Amniotic epithelial cell (primary cell): ENCODE results near the gene SPSB1.
"Not testable (repeated sequence)": the region's sequence is repeated elsewhere in the genome, so short reads cannot be mapped to it uniquely, and the experiment has no call there.

ENCODE experiments used
- DNase-seq: peaks from one replicate; pipeline ENCODE4 v3.0.0-alpha.2; 2010; ENCODE audit warnings: low read depth

Gene SPSB1

DNA sequence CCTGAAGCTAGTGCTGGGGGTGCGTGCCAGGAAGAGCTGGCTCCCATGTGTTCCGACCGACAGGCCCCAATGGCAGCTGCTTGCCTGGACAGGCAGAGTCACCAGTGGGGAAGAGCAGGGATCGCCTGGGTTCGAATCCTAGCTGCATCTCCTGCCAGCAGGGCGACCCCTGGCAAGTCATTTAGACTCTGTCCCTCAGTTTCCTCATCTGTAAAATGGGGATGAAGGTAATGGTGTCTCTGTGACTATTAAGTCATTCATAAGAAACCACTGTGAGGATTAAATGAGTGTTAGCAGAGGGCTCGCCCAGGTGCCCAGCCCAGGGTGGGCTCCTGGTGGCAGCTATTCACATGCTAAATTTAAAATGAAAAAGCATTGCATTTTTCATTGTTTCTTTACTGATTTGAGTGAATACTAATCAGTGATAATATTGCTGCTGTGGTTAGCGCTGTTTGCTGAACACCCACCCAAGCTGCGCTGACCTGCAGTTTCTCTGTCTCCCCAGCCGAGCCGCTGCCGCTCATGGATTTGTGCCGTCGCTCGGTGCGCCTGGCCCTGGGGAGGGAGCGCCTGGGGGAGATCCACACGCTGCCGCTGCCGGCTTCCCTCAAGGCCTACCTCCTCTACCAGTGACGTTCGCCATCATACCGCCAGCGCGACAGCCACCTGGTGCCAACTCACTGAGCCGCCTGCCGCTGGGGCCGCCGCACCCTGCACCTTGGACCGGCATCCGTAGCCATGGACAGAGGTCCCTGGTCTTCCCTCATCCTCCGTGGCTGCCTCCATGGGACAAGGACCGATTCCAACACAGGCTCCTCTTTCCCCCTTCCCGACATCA is 74.5 kb downstream of the SPSB1 start:
- DNase-seq = no peak

DNA sequence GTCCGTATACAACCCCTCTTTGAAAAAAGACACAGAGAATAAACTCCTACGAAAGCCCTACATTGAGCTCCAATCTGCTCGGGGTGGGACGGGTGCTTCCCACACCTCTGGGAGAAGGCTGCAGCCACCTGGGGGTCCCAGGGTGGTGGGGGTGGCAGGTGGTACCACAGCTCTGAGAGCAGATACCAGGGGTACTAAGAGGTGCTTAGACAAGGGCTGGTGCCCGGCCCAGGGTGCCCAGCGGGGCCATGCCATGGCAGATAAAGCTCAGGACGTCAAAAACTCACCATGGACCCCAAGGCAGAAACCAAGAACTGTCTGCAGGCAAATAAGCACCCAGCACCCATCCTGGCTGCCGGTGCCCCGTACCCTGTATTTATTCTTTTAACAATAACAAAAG is 75.1 kb downstream of the SPSB1 start:
- DNase-seq = no peak

DNA sequence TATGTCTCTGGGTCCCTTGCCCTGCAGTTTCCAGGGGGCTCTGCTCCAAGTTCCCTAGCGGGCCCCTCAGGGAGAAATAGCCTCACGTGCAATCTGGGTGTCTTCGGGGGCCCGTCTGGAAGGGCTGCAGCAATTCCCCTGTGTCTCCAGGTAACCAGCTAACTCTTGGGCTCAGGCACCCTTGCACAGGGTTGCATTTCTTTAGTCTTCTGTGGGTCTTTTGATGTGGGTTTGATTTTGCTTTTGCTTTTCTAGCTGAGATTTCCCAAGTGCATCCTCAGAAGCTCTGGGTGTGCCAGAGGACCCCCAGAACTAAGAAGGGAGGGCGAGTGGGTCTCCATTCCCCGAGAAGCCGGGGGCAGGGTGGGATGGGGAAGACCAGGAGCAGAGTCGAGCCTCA is 75.7 kb downstream of the SPSB1 start:
- DNase-seq = no peak

DNA sequence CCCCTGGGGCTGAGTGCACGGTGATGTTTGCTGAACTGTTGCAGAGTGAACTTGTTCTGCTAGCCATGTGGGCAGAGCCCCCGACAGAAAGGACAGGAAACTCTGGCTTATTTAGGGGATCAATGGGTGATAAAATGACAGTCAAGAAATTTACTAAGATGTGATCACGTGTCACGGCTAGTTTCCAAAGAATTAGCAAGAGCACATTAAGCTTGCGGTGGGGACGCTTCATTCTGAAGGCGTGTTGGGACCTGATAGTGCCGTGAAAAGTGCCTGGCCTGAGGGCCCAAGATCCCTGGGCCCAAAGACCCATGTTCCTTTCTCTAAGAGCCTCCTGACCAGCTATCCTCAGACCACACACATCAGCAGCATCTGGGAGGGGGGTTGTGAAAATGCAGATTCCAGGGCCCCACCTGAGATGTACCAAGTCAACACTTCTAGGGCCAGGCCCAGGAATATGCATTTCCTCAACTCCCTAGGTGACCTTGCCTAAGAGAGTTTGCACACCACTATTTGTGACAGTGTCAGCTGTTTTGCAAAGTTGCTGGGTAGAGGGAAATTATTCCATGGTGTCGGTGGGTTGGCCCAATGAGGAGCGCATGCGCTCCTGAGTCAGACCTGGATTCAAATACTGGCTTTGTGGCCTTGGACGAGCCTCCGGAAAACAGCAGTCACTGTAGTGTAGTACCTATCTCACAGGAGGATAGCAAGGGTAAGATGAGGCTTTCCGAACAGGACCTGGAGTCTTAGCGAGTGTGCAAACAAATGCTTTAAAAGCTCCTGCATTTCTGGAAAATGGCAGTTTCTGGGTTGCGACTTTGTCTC is 77.5 kb downstream of the SPSB1 start:
- DNase-seq = no peak

DNA sequence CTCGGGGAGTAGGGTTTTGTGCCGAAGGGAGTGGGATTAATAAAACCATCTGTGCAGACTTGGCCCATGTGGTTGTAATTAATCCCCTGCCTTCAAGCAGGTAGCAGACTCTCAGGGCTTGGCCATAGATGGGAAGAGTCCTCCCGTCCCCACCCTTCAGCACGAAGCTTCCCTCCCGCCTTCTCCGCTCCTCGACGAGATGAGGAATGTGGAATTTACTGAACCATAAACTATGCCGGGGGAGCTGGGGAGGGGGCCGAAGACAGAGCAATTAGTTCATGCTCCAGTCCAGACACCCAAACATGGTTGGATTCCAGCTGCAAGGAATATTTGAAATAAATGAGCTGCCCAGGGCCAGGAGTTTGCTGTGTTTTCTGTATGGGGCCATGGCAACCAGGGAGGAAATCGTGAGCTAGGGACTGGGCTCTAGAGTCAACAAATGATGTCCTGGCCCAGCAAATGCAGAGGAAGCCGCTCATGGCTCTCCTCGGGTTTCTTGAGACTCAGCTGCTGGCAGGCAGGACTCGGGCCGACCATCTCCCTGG is 78.8 kb downstream of the SPSB1 start:
- peak; percentile 82 for DNase-seq

DNA sequence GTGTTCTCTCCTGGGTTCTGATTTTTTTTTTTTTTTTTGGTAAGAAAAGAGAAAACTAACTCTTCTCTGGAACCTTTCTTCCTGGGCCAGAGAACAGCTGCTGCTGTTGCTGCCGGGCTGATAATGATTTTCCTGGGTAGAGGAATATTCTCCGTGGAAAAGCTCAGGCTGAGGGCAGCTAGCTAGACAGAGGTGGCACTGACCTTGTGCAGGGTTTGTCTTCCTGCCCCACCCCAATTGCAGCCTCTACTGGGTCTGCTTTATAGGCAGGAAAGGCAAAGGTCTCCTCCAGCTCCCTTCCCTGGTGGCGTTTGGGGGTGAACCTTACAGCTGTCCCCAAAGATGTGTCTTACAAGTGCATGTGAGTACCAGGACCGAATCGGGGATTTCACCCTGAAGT is 79.3 kb downstream of the SPSB1 start:
- no peak for DNase-seq

DNA sequence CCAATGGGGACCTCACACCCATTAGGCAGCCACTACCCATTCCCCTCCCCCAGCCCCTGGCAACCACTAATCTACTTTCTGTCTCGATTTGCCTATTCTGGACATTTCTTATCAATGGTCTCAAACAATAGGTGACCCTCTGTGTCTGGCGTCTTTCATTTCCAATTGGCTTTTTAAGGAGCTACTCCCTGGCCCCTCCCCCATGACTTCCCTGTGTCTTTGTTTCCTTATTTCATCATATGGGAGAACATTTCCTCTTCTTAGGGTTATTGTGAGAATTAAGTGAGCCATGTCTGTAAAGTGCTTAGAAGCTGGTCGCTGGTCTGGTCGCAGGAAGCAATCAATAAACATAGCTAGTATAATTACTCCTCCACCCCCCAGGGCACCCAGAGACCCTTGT is 80.9 kb downstream of the SPSB1 start:
- DNase-seq = no peak

DNA sequence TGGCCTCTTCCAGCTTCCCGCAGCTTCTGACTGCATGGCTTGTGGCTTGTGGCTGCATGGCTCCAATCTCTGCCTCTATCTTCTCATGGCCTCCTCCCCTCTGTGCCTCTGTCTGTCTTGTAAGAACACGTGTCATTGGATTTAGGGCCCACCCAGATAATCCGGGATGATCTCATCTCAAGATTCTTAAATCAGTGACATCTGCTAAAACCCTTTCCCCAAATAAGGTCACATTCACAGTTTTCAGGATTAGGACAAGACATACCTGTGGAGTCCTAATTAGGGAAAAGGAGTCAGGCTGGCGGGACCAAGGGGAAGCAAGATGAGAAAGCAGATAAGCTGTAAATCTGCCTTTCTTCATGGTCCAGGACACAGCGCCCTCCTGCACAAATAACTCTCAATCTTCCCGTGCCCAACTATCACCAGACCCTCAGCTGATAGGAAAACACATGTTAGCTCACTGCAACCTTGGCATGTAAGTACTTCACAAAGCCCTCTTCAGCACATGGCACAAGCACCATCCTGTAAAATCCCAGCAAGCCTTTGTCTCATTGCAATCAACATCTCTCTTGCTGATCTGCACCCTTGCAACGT is 82.2 kb downstream of the SPSB1 start:
- DNase-seq = peak; percentile 40

DNA sequence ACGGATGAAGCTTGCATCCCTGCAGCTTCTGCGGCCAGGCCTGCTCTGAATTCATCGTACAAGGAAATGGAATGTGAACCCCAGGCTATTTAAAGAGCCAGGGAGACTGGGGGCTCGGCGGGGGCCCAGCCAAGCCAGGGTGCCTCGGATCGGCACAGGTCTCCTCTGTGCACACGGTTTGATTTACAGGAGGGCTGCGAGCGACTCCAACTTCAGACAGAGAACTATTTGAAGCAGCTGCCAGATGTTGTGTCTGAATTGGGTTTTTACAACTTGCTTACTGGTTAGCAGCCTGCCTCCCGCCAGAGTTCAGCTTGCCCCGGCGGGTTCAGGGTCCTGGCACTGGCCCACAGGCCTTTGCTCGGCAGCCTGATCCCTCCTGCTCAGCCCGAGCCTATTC is 83.2 kb downstream of the SPSB1 start:
- peak; percentile 28 for DNase-seq

DNA sequence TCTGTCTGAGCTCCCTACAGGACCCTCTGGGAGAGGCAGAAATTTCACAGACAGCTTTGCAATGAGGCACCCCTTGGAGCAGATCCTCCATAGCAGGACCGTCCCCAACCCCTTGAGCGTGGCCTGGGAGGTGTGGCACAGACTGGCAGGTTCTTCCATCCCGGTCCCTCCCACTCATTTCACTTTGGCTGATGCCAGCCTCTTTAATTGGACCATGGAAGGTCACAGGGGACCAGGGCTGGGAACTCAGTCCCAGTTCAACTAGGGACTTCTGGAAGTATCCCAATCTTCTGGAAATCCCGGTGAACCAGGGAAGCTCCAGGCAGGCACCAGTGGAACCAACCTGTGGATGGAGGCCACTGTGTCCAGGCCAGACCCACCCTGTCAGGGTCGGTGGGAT is 83.7 kb downstream of the SPSB1 start:
- DNase-seq = no peak

DNA sequence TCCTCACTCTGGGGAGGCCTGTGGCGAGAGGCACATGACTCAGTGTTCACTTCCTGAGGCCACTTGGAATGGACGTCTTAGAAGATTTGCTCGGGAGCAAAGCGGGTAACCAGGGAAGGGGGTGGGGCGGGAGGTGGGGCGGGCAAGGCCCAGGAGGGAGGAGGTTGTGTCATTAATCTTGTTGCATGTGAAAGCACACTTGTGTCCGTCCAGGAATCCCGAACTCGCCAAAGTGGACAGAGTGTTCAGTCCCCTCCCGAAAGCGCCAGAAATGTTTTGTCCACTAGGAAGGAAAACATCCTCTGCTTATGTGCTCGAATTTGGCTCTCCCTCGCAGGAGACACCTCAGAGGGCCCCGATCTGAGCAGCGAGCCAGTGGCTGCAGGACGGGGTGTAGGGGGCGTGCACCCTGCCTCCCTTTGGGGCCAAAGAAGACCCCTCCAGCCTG is 84.2 kb downstream of the SPSB1 start:
- DNase-seq = peak; percentile 85

DNA sequence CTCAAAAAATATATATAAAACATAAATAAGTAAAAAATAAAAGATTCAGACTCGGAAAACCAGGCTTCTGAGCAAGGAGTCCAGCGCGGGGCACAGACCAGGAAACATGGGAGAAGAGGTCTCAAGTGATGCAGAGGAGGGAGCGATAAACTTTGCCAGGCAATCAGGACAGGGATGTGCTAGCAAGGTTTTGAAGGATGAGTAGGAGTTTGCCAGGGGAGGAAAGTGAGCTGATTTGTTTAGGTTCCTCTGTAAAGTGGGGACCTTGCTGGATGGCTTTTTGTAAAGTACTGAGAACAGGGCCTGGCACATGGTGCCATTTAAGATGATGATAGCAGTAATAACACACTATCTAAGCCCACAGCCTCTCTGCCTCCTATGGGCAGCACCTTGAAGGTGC is 86.1 kb downstream of the SPSB1 start:
- DNase-seq = no peak

DNA sequence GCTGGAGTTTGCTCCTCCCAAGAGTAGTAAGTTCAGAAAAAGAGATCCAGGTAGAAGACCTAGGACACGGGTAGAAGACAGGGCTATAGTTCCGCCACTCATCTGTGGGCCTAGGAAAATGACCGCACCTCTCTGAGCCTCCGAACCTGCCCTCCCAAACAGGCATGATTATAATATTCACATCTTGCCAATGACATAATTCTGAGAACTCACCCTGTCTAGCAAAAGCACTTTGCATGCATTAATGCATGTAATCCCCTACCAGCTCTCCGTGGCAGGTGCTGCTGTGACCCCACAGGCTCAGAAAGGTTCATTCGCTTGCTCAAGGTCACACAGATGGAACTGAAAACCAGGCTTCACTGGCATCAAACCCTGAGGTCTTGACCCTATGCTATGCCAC is 88.0 kb downstream of the SPSB1 start:
- DNase-seq = no peak

DNA sequence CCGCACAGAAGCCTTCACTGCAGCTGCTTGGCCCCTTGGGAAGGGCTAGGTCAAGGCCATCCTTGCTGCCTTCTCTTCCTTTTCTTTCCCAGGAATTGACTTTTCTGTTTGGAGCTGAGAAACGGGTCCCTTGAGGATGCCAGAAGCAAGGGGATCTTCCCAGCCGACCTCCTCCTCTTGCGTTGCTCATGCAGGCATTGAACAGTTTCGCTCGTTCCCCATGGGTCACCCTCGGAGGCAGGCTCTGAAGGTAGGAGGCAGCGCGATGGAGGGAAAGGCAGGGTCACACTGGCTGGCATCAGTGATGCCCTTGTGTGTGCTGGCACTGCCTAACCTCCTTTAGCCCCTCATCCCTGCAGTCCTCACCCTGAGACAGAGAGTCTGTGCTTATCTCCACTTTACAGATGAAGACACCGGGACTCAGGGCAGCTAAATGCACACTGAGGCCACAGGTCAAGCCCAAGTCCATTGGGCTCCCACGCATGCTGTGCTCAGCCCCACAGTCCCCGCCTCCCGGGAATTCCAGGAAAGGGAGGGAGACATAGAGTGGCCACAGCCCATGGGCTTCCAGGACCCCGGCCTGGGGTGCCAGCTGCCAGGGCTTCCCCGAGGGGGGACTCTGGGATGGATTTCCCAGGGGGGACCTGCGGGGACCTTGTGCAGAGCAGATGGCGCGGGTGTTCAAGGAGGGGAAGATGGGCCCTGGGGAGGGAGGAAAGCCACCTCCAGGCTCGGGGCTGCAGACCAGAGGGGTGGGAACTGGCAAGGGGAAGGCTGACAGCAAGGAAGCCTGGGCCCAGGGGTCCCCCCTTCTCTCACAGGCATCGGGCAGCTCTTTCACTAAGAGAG is 90.2 kb downstream of the SPSB1 start:
- DNase-seq = no peak

DNA sequence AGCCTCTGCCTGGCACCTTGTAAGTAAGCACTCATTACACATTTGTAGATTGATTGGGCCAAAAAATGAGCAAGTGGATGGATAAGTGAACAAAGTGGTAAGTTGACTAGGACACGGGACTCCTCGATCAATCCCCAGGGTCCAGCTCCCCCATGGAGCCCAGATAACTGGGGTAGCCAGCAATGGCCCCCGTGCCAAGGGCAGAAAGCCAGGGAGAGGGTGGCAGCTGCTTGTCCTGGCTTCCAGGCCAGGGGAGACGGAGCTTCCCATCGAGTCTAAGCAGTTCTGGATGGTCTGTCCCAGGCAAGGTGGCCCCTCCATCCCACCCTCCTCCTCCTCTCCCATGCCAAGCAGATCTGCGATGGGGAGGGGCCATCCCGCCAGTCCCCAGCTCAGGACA is 91.4 kb downstream of the SPSB1 start:
- DNase-seq = no peak

DNA sequence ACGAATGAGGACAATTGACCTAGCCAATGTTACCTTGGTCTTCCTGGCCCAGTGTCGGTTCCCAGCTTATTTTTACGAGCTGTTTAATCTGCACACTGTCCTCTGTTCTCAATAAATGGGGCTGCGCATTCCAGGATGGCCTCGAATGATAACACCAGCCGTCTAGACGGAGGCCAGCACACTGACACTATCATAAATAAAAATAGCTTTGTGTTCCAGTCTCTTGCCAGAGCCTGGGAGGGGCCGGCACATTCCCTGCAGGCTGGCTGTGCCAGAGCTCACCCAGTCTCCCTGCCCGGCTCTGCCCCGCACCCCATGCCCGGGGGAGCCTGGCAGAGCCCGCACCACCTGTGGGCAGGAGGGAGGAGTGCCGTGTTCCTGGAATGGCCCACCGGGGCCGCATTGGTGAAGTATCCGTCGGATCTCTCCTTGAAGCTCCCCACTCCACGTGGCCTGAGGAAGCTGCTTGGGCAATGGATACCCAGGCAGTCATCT is 92.1 kb downstream of the SPSB1 start:
- DNase-seq = peak; percentile 72

DNA sequence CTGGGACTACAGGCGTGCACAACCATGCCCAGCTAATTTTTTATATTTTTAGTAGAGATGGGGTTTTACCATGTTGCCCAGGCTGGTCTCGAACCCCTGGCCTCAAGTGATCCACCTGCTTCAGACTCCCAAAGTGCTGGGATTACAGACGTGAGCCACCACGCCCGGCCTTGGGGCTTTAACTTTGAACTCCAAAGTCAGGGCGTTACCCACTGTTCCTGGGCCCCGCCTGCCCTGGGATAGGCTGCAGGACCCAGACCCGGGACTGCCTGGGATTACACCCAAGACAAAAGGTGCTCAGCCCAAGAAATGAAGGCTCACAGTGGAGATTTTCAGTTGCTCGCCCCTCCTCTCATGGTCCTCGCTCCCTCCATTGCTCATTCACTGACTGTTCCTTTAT is 92.7 kb downstream of the SPSB1 start:
- not testable (repeated sequence) for DNase-seq

DNA sequence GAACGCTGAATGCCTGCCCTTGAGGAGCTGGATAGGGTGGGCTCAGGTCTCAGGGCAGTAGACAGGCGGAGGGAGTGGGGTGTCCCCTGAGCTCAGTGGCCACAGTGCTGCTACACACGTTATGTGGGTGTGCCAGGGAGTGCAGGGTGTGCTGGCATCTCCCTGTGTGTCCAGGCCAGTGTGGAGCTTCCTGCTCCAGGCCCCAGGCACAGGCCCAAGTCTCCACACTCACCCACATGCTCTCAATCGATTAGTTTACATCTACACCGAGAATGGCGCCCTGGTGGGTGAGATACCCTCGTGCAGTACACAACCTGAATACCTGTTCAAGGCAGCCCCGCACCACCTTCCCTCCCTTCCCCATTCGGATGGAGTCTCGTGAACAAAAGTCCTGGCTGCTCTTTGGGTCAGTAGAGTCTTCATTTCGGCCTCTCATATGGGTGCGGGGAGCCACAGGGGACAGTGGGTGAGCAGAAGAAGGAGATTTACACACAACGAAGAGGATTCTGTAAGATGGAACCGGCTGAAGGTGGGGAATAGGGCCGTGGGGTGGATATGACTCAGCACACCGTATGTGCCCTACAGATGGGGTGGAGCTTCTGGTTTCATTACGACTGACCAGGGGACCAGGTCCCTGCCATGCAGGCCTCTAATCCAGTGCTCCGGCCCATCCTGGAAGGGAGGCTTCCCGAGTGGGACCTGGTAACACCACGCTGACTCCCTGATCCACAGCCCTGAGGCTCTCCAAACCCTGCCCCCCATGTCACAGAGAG is 93.3 kb downstream of the SPSB1 start:
- no peak for DNase-seq

DNA sequence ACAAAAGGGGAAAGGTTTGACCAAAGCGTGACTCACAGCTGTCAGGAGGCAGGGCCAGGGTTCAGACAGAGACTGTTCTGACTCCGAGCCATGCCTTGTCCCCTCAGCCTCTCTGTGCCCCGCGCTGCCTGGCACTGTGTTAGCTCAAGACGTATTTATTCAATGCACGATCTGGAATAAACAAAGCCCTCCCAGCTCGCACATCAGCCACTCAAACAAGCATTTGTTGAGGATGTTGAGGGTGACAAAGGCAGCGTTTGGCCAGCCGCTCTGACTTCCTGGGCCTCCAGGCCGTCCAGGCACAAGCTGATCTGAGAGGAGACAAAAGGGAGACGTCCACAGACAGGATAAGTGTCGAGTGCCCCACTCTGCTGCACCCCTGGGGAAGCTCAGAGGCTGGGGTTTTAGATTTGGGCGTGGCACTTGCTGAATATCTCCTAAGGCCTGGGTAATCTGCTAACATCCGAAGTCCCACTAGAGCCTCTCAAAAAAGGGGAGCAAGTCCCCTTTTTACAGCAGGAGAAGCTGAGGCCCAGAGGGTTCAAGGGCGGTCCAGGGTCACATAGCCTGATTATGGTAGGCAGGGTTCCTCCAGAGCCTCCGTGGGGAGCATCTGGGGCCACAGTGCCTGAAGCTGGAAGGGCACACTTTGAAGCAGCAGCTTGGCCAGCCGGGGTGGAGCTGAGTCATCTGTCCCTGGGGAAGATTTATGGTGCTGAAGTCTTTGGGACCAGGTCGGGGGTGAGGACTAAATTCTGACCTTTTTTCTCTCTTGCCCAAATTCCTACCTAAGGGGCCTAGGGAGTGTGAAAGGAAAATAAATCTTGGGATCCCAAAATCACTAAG is 95.9 kb downstream of the SPSB1 start:
- peak; percentile 43 for DNase-seq

DNA sequence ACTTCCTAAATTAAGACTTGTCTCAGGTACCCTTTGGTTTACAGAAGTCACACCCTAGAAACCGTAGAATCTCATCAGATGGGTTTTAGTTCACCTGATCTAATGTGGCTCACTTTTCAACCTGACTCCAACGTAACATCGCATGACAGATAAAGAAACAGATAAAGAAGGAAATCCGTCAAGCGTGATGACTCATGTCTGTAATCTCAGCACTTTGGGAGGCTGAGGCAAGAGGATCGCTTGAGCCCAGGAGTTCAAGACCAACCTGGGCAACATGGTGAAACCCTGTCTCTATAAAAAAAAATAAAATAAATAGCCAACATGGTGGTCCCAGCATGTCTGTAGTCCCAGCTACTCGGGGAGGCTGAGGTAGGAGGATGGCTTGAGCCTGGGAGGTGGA is 97.3 kb downstream of the SPSB1 start:
- DNase-seq = no peak
